GM19023 (cell line): Measurements from ENCODE around the gene WNT10A.
A peak's percentile ranks its signal among the peaks of the same experiment; 100 is the strongest.

Experiments
- ATAC-seq: cut with Tn5 transposase; IDR thresholded peaks from one replicate; pipeline ENCODE4 v1.9.1; 2021; ENCODE audit warnings: mild to moderate bottlenecking, moderate library complexity; ENCODE audit not compliant: unreplicated experiment

The WNT10A gene

GRCh38 chr2:218892693-218893348 lies 12.2 kb downstream of the WNT10A start:
- peak; percentile 38 for ATAC-seq

GRCh38 chr2:218893349-218894150 lies 12.9 kb downstream of the WNT10A start:
- ATAC-seq = no peak

GRCh38 chr2:218894151-218894879 lies 13.7 kb downstream of the WNT10A start:
- ATAC-seq = no peak

GRCh38 chr2:218894880-218895157 lies 14.2 kb downstream of the WNT10A start:
- no peak for ATAC-seq

GRCh38 chr2:218895326-218895725 lies 14.7 kb downstream of the WNT10A start:
- ATAC-seq = no peak

- peak; percentile 22 for ATAC-seq
Observed at GRCh38 chr2:218895759-218896500, 15.3 kb downstream of the WNT10A start.

- ATAC-seq = peak; percentile 68
Observed at GRCh38 chr2:218896501-218897393, 16.1 kb downstream of the WNT10A start.

GRCh38 chr2:218897394-218898108 lies 16.9 kb downstream of the WNT10A start:
- ATAC-seq = no peak

GRCh38 chr2:218898109-218898878 lies 17.6 kb downstream of the WNT10A start:
- peak; percentile 26 for ATAC-seq

- no peak for ATAC-seq
Observed at GRCh38 chr2:218899147-218899546, 18.5 kb downstream of the WNT10A start.

- no peak for ATAC-seq
Observed at GRCh38 chr2:218902427-218902826, 21.8 kb downstream of the WNT10A start.

GRCh38 chr2:218904176-218904575 lies 23.5 kb downstream of the WNT10A start:
- no peak for ATAC-seq

- peak; percentile 95 for ATAC-seq
Observed at GRCh38 chr2:218908721-218909619, 28.3 kb downstream of the WNT10A start.

GRCh38 chr2:218910741-218911140 lies 30.1 kb downstream of the WNT10A start:
- ATAC-seq = no peak

- ATAC-seq = no peak
Observed at GRCh38 chr2:218920504-218920903, 39.9 kb downstream of the WNT10A start.

- ATAC-seq = no peak
Observed at GRCh38 chr2:218924757-218925156, 44.1 kb downstream of the WNT10A start.

- ATAC-seq = no peak
Observed at GRCh38 chr2:218925434-218925833, 44.8 kb downstream of the WNT10A start.

GRCh38 chr2:218927422-218927821 lies 46.8 kb downstream of the WNT10A start:
- no peak for ATAC-seq
